B cell (primary cell): ENCODE measurements around the gene C22orf15.

Source experiments
- EZH2 ChIP-seq: IDR thresholded peaks from 2 replicates; pipeline ENCODE4 v1.6.1; 2012; ENCODE audit warnings: borderline replicate concordance, low read depth, mild to moderate bottlenecking, moderate library complexity, low read length; ENCODE audit not compliant: insufficient read depth, poor library complexity, severe bottlenecking
- TF ChIP-seq, protein P1 (sequence below): fragments of 200-600 bp; IDR thresholded peaks from one replicate; pipeline ENCODE4 v1.8.0; 2022; ENCODE audit warnings: antibody characterized with exemption, mild to moderate bottlenecking

DNA sequence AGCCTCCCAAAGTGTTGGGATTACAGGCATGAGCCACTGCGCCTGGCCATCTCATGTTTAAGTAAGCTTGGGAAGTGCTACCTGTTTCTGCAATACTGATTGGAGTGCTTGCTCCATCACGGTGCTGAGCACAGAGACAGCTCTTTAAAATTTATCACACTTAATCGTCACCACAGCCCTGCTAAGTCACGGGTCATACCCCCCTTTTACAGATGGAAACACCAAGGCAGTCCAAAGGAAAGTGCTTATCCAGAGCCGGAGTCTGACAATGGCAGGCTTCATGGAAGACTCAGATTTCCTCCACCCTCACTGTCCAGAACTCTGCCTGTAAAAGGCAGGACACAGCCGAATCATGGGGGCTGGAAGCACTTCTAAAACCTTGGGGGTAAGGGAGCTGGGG lies 2.7 kb upstream of the C22orf15 start:
- TF ChIP-seq, protein P1, sequence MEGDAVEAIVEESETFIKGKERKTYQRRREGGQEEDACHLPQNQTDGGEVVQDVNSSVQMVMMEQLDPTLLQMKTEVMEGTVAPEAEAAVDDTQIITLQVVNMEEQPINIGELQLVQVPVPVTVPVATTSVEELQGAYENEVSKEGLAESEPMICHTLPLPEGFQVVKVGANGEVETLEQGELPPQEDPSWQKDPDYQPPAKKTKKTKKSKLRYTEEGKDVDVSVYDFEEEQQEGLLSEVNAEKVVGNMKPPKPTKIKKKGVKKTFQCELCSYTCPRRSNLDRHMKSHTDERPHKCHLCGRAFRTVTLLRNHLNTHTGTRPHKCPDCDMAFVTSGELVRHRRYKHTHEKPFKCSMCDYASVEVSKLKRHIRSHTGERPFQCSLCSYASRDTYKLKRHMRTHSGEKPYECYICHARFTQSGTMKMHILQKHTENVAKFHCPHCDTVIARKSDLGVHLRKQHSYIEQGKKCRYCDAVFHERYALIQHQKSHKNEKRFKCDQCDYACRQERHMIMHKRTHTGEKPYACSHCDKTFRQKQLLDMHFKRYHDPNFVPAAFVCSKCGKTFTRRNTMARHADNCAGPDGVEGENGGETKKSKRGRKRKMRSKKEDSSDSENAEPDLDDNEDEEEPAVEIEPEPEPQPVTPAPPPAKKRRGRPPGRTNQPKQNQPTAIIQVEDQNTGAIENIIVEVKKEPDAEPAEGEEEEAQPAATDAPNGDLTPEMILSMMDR, result no peak
- TF ChIP-seq EZH2, result no peak
